NCI-H526 treated with DMSO at 0.1 percent for 48 hours (cell line): Measurements from ENCODE around the gene SFSWAP.

Experiments
- DNase-seq: peaks from one replicate; lab custom pipeline; 2025; lab: John Stamatoyannopoulos, UW

Gene SFSWAP

GRCh38 chr12:131817241-131817640, 106.4 kb downstream of the SFSWAP start:
- no peak for DNase-seq

GRCh38 chr12:131818821-131819585, 108.1 kb downstream of the SFSWAP start:
- DNase-seq = no peak

- no peak for DNase-seq
Observed at GRCh38 chr12:131824450-131824849, 113.6 kb downstream of the SFSWAP start.

GRCh38 chr12:131825146-131825892, 114.4 kb downstream of the SFSWAP start:
- no peak for DNase-seq

GRCh38 chr12:131826097-131826928, 115.4 kb downstream of the SFSWAP start:
- no peak for DNase-seq

- peak; percentile 56 for DNase-seq
Observed at GRCh38 chr12:131827961-131828534, 117.2 kb downstream of the SFSWAP start, which contains the start of gene MMP17. MMP17 (plus strand) TSS chr12:131828393; CDS start chr12:131828495, 102 bp downstream.

- peak; percentile 44 for DNase-seq
Observed at GRCh38 chr12:131828671-131829355, 117.9 kb downstream of the SFSWAP start.

GRCh38 chr12:131829356-131829747, 118.5 kb downstream of the SFSWAP start:
- peak; percentile 44 for DNase-seq

- DNase-seq = no peak
Observed at GRCh38 chr12:131829791-131830334, 119.0 kb downstream of the SFSWAP start.

GRCh38 chr12:131830335-131830913, 119.5 kb downstream of the SFSWAP start:
- DNase-seq = peak; percentile 79

- DNase-seq = peak; percentile 72
Observed at GRCh38 chr12:131830914-131831571, 120.2 kb downstream of the SFSWAP start.

- DNase-seq = no peak
Observed at GRCh38 chr12:131831635-131832041, 120.7 kb downstream of the SFSWAP start.

- DNase-seq = no peak
Observed at GRCh38 chr12:131832321-131833231, 121.7 kb downstream of the SFSWAP start.

GRCh38 chr12:131833288-131833895, 122.5 kb downstream of the SFSWAP start:
- no peak for DNase-seq

GRCh38 chr12:131833896-131834641, 123.2 kb downstream of the SFSWAP start:
- no peak for DNase-seq

GRCh38 chr12:131834798-131835615, 124.1 kb downstream of the SFSWAP start:
- DNase-seq = no peak

- no peak for DNase-seq
Observed at GRCh38 chr12:131835616-131836171, 124.8 kb downstream of the SFSWAP start.
